Loucy (cell line): ENCODE measurements around the gene FMNL2.

ENCODE experiments used
- H2AFZ ChIP-seq: fragments of 200-600 bp; sonication (generic); 2 replicates; pipeline ENCODE4 v1.6.0; 2016; ENCODE audit warnings: antibody characterized with exemption, mild to moderate bottlenecking, low read length, moderate library complexity
- H3F3A ChIP-seq: fragments of 200-600 bp; 2 replicates; pipeline ENCODE4 v1.6.0; 2016; ENCODE audit warnings: antibody characterized with exemption, low read depth, mild to moderate bottlenecking
- H3K27me3 ChIP-seq: fragments of 200-600 bp; sonication (generic); 2 replicates; pipeline ENCODE4 v1.6.1; 2014; ENCODE audit warnings: low read length, mild to moderate bottlenecking; ENCODE audit not compliant: insufficient read depth, poor library complexity, severe bottlenecking
- H3K36me3 ChIP-seq: fragments of 200-600 bp; sonication (generic); 2 replicates; pipeline ENCODE4 v1.6.1; 2016; ENCODE audit warnings: low read length; ENCODE audit not compliant: insufficient read depth
- H3K4me1 ChIP-seq: fragments of 200-600 bp; sonication (generic); 2 replicates; pipeline ENCODE4 v1.5.1; 2014; ENCODE audit warnings: low read length, mild to moderate bottlenecking; ENCODE audit not compliant: insufficient read depth, poor library complexity, severe bottlenecking
- H3K4me2 ChIP-seq: fragments of 200-600 bp; sonication (generic); 2 replicates; pipeline ENCODE4 v1.6.0; 2014; ENCODE audit warnings: antibody characterized with exemption, low read length, low read depth, mild to moderate bottlenecking; ENCODE audit not compliant: poor library complexity, severe bottlenecking
- H3K4me3 ChIP-seq: fragments of 200-600 bp; sonication (generic); 2 replicates; pipeline ENCODE4 v1.5.1; 2014; ENCODE audit warnings: low read length, mild to moderate bottlenecking, mixed read lengths; ENCODE audit not compliant: poor library complexity, severe bottlenecking
- H3K79me2 ChIP-seq: fragments of 200-600 bp; sonication (generic); 2 replicates; pipeline ENCODE4 v1.6.1; 2014; ENCODE audit warnings: low read length; ENCODE audit not compliant: insufficient read depth
- H3K9ac ChIP-seq: fragments of 200-600 bp; sonication (generic); 2 replicates; pipeline ENCODE4 v1.6.0; 2014; ENCODE audit warnings: mild to moderate bottlenecking, low read depth, low read length, moderate library complexity; ENCODE audit not compliant: poor library complexity, severe bottlenecking
- H3K9me2 ChIP-seq: fragments of 200-600 bp; sonication (generic); replicated peaks from 2 replicates; pipeline ENCODE4 v1.6.1; 2016; ENCODE audit warnings: low read depth, low read length, mixed read lengths
- H3K9me3 ChIP-seq: fragments of 200-600 bp; sonication (generic); 2 replicates; pipeline ENCODE4 v1.6.1; 2014; ENCODE audit warnings: mild to moderate bottlenecking, antibody characterized with exemption, low read length, low read depth; ENCODE audit not compliant: insufficient read depth
- H4K20me1 ChIP-seq: fragments of 200-600 bp; sonication (generic); 2 replicates; pipeline ENCODE4 v1.6.0; 2014; ENCODE audit warnings: antibody characterized with exemption, low read length, mild to moderate bottlenecking; ENCODE audit not compliant: insufficient read depth, poor library complexity, severe bottlenecking
- CTCF ChIP-seq: fragments of 200-600 bp; sonication (generic); conservative IDR thresholded peaks from 2 replicates; pipeline ENCODE4 v1.5.1; 2014; ENCODE audit warnings: mild to moderate bottlenecking, antibody characterized with exemption, low read length
- EZH2phosphoT487 ChIP-seq: fragments of 200-600 bp; IDR thresholded peaks from 2 replicates; pipeline ENCODE4 v1.6.1; 2018; ENCODE audit warnings: antibody characterized with exemption, mild to moderate bottlenecking, moderate library complexity, borderline replicate concordance

FMNL2 gene

GRCh38 chr2:152379089-152379488, 44.1 kb downstream of the FMNL2 start:
- Histone ChIP-seq H2AFZ (no peak overlapping the region), H3K79me2 (no peaks in the 10 kb centered on the region), H3K4me3 (no peak overlapping the region)

GRCh38 chr2:152380261-152381055, 45.5 kb downstream of the FMNL2 start:
- H3K36me3 ChIP-seq: no peaks in the 10 kb centered on the region
- H3F3A ChIP-seq: no peaks in the 10 kb centered on the region
- no peak overlapping the region for H3K9ac ChIP-seq
- no peaks in the 10 kb centered on the region for H3K27me3 ChIP-seq
- H3K4me1 ChIP-seq: no peaks in the 10 kb centered on the region
- H3K4me2 ChIP-seq: no peak overlapping the region
- H2AFZ ChIP-seq: no peak overlapping the region
- no peaks in the 10 kb centered on the region for H3K9me3 ChIP-seq
- no peaks in the 10 kb centered on the region for H3K79me2 ChIP-seq
- no peaks in the 10 kb centered on the region for H4K20me1 ChIP-seq
- H3K9me2 ChIP-seq: no peaks in the 10 kb centered on the region
- H3K4me3 ChIP-seq: no peak overlapping the region
- no peak for TF ChIP-seq EZH2phosphoT487
- no peak for TF ChIP-seq CTCF

More at GRCh38 chr2:152379089-152379488, 44.1 kb downstream of the FMNL2 start:
- Histone ChIP-seq H3K9me2 (no peaks in the 10 kb centered on the region), H4K20me1 (no peaks in the 10 kb centered on the region), H3K4me2 (no peak overlapping the region), H3K9ac (no peak overlapping the region), H3K9me3 (no peaks in the 10 kb centered on the region), H3K36me3 (no peaks in the 10 kb centered on the region), H3F3A (no peaks in the 10 kb centered on the region), H3K4me1 (no peaks in the 10 kb centered on the region), H3K27me3 (no peaks in the 10 kb centered on the region)
- TF ChIP-seq EZH2phosphoT487 (no peak), CTCF (no peak)

- Histone ChIP-seq H3K9me2 (no peaks in the 10 kb centered on the region), H3K9me3 (no peaks in the 10 kb centered on the region), H3K79me2 (no peaks in the 10 kb centered on the region), H4K20me1 (no peaks in the 10 kb centered on the region), H3K9ac (no peak overlapping the region), H3K27me3 (no peaks in the 10 kb centered on the region), H3K4me3 (no peak overlapping the region), H3K4me2 (no peak overlapping the region), H3F3A (no peaks in the 10 kb centered on the region), H3K4me1 (no peaks in the 10 kb centered on the region), H2AFZ (no peak overlapping the region), H3K36me3 (no peaks in the 10 kb centered on the region)
- TF ChIP-seq CTCF (no peak), EZH2phosphoT487 (no peak)
These were observed 48.7 kb downstream of the FMNL2 start for GRCh38 chr2:152383702-152384101.
